ENCODE results near the gene SLC48A1.

Gene SLC48A1

DNA sequence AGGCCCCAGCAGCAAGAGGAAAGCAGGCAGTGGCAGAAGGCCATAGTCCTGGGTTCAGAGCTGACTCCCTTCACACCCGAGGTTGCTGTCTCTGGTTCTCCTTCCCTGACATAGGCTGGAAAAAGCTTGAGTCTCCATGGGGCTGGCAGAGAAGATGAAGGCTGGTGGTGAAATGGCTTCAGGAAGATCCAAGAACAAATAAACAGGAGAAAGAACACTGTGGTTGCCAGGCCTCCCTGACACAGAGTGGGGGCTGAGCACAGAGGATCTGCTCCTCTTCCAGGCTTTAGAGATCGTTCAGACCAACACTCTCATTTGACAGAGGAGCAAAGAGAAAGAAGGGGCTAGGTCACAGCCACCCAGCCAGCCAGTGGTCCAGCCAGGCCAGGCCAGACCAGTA is 32.4 kb downstream of the SLC48A1 start:
- H3K27ac ChIP-seq (replicated peaks) = no peak overlapping the region
- TF ChIP-seq SPI1 (IDR thresholded peaks at IDR 0.05; ENCODE audit: borderline replicate concordance, low read depth) = no peak
- no peak for TF ChIP-seq GABPA (IDR thresholded peaks at IDR 0.05; ENCODE audit: low read depth)
- TF ChIP-seq, protein P1, sequence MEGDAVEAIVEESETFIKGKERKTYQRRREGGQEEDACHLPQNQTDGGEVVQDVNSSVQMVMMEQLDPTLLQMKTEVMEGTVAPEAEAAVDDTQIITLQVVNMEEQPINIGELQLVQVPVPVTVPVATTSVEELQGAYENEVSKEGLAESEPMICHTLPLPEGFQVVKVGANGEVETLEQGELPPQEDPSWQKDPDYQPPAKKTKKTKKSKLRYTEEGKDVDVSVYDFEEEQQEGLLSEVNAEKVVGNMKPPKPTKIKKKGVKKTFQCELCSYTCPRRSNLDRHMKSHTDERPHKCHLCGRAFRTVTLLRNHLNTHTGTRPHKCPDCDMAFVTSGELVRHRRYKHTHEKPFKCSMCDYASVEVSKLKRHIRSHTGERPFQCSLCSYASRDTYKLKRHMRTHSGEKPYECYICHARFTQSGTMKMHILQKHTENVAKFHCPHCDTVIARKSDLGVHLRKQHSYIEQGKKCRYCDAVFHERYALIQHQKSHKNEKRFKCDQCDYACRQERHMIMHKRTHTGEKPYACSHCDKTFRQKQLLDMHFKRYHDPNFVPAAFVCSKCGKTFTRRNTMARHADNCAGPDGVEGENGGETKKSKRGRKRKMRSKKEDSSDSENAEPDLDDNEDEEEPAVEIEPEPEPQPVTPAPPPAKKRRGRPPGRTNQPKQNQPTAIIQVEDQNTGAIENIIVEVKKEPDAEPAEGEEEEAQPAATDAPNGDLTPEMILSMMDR (IDR thresholded peaks at IDR 0.05; ENCODE audit: insufficient read depth, low read length) = no peak
- no peak for TF ChIP-seq POLR2AphosphoS5 (IDR thresholded peaks at IDR 0.05; ENCODE audit: low read depth)
- TF ChIP-seq, protein P2, sequence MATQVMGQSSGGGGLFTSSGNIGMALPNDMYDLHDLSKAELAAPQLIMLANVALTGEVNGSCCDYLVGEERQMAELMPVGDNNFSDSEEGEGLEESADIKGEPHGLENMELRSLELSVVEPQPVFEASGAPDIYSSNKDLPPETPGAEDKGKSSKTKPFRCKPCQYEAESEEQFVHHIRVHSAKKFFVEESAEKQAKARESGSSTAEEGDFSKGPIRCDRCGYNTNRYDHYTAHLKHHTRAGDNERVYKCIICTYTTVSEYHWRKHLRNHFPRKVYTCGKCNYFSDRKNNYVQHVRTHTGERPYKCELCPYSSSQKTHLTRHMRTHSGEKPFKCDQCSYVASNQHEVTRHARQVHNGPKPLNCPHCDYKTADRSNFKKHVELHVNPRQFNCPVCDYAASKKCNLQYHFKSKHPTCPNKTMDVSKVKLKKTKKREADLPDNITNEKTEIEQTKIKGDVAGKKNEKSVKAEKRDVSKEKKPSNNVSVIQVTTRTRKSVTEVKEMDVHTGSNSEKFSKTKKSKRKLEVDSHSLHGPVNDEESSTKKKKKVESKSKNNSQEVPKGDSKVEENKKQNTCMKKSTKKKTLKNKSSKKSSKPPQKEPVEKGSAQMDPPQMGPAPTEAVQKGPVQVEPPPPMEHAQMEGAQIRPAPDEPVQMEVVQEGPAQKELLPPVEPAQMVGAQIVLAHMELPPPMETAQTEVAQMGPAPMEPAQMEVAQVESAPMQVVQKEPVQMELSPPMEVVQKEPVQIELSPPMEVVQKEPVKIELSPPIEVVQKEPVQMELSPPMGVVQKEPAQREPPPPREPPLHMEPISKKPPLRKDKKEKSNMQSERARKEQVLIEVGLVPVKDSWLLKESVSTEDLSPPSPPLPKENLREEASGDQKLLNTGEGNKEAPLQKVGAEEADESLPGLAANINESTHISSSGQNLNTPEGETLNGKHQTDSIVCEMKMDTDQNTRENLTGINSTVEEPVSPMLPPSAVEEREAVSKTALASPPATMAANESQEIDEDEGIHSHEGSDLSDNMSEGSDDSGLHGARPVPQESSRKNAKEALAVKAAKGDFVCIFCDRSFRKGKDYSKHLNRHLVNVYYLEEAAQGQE (IDR thresholded peaks at IDR 0.05; ENCODE audit: insufficient replicate concordance, low read depth) = no peak
- DNase-seq (ENCODE audit: low read depth in 1 of 2, low spot score in 1 of 2) = no peak

DNA sequence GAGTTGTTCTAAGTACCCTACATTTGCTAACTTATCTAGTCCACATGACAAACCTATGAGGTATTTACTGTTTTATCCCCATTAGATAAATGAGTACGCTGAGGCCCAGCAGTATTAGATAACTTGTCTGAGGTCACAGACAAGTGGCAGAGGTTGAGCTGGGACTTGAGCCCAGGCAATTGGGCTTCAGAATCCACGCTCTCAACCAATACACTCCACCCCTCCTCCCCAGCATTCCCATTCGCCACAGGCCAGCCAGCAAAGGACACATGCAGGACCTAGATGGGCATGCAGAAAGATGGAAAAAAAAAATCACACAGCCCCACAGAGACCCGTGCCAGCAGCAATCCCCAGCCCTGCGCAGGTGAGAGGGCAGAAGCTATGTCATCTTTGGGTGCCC is 34.3 kb downstream of the SLC48A1 start:
- TF ChIP-seq POLR2AphosphoS5 (IDR thresholded peaks at IDR 0.05; ENCODE audit: low read depth) (no peak), SPI1 (IDR thresholded peaks at IDR 0.05; ENCODE audit: borderline replicate concordance, low read depth) (no peak)
- TF ChIP-seq, protein P1 (IDR thresholded peaks at IDR 0.05; ENCODE audit: insufficient read depth, low read length) = no peak
- TF ChIP-seq, protein P2 (IDR thresholded peaks at IDR 0.05; ENCODE audit: insufficient replicate concordance, low read depth) = no peak
- no peak overlapping the region for H3K27ac ChIP-seq (replicated peaks)
- DNase-seq (ENCODE audit: low read depth in 1 of 2, low spot score in 1 of 2) = no peak
- no peak overlapping the region for H3K4me3 ChIP-seq (replicated peaks; ENCODE audit: insufficient read depth, low read length)
- H3K27me3 ChIP-seq (ENCODE audit: insufficient read depth, poor library complexity, severe bottlenecking) = no peaks in the 10 kb centered on the region

More for the DNA sequence above, 32.4 kb downstream of the SLC48A1 start:
- Histone ChIP-seq H3K27me3 (ENCODE audit: insufficient read depth, poor library complexity, severe bottlenecking) (no peaks in the 10 kb centered on the region), H3K4me3 (replicated peaks; ENCODE audit: insufficient read depth, low read length) (no peak overlapping the region)

DNA sequence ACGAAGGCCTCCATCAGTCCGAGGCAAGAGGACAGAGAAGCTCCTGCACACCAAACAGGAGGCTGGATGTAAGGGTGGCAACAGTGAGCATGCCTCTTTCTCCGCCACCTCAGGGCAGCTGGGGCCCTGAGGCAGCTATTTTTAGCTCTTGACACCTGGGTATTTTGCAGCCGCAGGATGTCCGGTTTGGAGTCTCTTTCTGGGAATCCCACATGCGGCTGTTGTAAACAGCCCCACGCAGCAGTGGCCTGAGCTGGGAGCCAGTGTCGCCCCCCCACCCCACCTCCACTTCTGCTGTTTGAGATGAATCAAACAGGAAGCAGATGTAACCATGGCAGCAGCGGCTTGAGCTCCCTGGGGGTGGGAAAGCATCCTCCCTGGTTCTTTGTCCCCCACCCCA is 35.0 kb downstream of the SLC48A1 start:
- no peak for TF ChIP-seq SPI1 (IDR thresholded peaks at IDR 0.05; ENCODE audit: borderline replicate concordance, low read depth)
- TF ChIP-seq GABPA (IDR thresholded peaks at IDR 0.05; ENCODE audit: low read depth) = no peak
- TF ChIP-seq POLR2AphosphoS5 (IDR thresholded peaks at IDR 0.05; ENCODE audit: low read depth) = no peak
- TF ChIP-seq, protein P2 (IDR thresholded peaks at IDR 0.05; ENCODE audit: insufficient replicate concordance, low read depth) = no peak
- TF ChIP-seq, protein P1 (IDR thresholded peaks at IDR 0.05; ENCODE audit: insufficient read depth, low read length) = no peak
- peak in 1 of 2 experiments; percentile 74 for DNase-seq (ENCODE audit: low read depth in 1 of 2, low spot score in 1 of 2)
- Histone ChIP-seq H3K27ac (replicated peaks) (peak overlapping the region; percentile 71), H3K27me3 (ENCODE audit: insufficient read depth, poor library complexity, severe bottlenecking) (no peaks in the 10 kb centered on the region), H3K4me3 (replicated peaks; ENCODE audit: insufficient read depth, low read length) (no peak overlapping the region)
